GM21526 (cell line): ENCODE measurements around the gene GRAMD2B.

Source experiments
- ATAC-seq: cut with Tn5 transposase; IDR thresholded peaks from one replicate; pipeline ENCODE4 v1.9.1; 2021; ENCODE audit warnings: moderate library complexity; ENCODE audit not compliant: unreplicated experiment, low FRiP score

GRAMD2B gene

DNA sequence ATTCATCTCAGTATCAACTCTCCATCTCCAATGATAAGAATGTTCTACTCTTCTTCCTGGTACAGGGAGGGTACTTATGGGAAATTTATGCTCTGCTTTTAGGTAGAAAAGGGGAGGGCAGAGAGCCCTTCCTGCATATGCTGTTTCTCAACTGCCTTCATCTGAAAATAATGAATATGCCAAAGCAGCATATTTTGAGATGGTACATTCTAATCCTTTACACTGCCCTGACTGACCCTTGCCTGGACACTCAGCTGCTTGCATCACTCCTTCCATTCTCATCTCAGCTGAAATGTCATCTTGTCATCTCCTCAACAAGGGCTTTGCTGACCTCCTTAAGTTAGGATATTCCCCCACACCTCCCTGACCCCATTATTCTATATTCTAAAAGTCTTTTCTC, 103.3 kb downstream of the GRAMD2B start:
- ATAC-seq: no peak

DNA sequence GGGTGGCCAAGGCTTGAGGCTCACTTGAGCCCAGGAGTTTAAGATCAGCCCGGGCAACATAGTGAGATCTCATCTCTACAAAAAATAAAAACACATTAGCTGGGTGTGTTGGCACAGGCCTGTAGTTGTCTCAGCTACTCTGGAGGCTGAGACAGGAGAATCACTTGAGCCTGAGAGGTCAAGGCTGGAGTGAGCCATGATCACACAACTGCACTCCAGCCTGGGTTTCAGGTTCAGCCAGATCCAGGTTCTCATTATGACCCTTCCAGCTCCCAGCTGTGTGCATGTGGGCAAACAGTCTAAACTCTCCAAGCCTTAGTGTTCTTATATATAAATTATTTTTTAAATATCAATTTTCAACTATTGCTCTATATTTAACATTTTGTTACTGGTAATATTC, 103.9 kb downstream of the GRAMD2B start:
- no peak for ATAC-seq

DNA sequence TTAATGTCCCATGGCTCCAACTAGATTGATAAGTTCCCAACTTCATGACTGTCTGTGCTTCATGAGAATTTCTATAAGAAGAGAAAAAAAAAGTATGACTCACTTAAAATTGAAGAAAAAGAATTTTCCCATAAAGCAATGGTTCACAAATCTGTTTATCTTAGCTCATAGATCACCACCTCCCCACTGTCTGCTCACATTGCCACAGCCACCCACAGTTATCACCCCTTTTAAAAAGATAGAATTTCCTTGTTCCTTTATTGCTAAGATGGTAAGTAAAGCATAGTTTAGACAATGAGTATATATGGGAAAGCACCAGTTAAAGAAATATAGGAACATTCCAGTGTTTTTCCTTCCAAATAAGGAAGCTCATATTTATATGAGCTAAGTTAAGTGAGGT, 104.7 kb downstream of the GRAMD2B start:
- no peak for ATAC-seq

DNA sequence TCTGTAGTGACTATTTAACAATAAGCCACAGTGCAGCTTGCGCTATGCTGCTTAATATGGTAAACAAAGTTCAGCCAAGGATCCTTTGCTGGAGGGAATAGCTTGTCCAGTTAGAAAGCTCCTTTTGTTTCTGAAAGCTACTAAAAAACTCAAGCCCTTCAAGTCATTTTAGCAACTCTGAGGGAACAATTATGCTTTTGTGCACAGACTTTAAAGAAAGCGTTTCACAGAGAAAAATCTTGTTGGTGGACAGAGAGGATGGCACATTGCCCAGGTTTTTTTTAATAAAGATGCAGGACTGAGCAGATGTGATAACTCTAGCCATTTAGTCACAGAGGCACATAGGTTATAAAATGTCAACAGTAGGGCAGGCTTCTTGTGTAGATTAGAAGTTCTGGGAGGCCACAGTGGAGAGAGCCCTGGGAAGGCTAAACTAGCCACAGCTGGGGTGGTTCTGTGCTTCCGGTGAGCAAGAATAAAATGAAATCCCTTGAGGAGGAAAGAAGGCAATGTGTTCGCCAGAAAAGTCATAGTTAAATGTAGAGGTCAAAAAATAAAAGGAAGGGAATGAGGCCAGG, 108.4 kb downstream of the GRAMD2B start:
- ATAC-seq: no peak

DNA sequence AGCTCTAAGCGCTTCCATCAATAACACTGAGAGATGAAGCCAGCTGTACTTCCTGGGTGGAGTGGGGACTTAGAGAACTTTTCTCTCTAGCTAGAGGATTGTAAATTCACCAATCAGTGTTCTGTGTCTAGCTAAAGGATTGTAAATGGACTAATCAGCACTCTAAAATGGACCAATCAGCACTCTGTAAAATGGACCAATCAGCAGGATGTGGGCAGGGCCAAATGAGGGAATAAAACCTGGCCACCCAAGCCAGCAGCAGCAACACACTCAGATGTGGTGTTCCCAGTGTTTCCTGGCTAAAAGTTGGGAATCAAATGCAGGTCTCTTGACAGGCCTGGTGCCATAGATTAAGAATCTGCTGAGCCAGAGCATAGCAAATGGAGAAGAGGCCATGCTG, 111.3 kb downstream of the GRAMD2B start:
- no peak for ATAC-seq

DNA sequence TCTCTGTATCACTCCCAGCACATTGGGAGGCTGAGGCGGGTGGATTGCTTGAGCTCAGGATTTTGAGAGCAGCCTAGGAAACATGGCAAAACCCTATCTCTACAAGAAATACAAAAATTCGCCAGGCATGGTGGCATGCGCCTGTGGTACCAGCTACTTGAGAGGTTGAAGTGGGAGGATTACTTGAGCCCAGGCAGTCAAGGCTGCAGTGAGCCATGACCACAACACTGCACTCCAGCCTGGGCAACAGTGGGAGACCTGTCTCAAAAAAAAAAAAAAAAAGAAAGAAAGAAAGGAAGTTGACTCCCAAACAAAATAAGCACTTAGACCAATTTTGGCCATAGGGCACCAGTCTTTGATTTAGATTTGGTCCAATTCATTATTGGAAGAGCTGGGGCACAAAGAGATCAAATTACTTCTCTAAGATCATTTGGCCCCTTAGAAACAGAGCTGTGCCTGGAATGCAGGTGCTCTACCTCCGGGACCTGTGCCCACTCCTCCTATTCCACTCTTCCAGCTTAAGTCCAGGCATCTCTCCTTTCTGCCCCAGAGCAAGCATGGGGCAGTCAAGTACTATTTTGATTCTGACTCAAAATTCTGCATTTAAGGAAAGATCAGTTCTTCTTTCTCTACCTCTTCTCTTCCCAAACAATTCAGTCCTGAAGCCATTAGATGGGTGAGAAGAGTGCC, 112.8 kb downstream of the GRAMD2B start:
- ATAC-seq: no peak

DNA sequence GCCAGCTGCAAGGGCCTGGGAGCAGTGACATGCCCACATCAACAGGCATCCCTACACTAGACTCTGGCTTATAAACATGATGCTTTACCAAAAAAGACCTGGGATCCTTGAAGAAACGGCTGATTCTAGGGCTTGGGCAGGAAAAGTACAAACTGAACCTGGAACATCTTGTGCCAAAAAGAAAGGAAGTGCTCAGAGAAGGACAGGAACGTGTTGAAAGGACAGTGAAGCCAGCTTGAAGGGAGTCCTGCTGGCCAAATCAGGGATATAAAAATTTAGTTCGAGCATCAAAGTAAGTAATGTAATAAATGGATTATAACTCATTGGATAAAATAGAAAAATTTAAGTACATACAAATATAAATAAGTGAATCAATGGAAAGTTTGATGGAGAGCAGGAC, 113.7 kb downstream of the GRAMD2B start:
- no peak for ATAC-seq

DNA sequence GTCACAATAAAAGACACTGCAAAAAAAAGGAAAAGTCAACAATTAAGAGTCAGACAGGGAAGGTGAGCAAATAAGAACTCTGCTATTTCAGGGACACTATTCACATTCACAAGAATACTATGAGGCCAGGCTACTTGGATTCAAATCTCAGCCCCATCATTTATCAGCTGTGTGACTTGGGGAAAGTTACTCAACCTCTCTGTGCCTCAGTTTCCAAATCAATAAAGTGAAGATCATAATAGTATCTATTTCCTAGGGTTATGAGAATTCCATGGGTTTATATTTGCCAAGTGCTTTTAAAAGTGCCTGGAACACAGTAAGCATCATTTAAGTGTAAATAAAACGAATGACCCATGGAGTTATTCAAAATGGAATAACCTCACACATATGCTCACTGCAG, 115.4 kb downstream of the GRAMD2B start:
- ATAC-seq: no peak

DNA sequence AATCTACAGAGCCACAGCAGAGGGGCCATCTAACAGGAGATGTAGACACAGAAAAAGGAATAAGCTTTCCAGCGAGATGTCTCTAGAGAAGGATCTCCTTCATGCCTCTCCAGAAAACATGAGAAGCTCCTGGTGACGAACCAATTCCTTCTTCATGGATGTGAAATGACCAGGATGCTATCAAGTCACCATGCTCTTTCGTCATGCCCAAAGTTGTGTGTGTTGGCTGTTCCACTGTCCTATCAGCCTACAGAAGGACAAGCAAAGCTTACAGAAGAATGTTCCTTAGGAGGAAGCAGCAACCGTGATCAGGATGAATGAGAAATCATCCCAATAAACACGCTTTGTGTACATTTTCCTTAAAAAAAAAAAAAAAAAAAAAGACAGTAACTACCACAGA, 117.4 kb downstream of the GRAMD2B start:
- ATAC-seq: no peak

DNA sequence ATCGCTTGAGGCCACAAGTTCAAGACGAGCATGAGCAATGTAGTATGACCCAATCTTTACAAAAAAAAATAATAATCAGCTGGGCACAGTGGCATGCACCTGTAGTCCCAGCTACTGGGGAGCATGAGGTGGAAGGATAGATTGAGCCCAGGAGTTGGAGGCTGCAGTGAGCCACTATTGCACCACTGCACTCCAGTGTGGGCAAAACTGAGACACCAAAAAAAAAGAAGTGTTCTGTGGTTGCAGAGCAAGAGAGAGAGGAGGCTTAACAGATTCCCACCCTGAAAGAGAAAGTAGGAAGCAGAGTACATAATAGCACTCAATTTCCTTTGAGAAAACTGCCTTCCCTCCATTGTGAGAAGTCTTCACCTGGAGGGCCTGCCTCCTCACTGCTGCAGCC, 119.2 kb downstream of the GRAMD2B start:
- no peak for ATAC-seq

DNA sequence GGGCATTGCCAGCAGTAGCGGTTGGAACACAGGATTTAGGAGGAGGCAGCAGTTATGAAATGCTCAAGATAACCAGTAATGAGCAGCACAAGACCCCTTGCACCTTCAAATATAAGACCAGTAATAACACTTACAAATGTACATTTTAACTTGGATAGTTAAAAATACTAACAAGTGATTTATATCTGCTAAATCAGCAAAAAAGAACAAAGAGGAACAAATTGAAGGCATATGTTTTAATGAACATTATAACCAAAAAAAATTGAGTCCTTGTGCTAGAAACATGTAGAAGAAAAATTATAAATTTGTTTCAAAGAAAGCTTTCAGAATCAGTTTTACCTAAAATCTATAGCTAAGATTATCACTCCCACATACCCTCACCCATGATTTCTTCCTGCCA, 119.8 kb downstream of the GRAMD2B start:
- ATAC-seq: no peak

DNA sequence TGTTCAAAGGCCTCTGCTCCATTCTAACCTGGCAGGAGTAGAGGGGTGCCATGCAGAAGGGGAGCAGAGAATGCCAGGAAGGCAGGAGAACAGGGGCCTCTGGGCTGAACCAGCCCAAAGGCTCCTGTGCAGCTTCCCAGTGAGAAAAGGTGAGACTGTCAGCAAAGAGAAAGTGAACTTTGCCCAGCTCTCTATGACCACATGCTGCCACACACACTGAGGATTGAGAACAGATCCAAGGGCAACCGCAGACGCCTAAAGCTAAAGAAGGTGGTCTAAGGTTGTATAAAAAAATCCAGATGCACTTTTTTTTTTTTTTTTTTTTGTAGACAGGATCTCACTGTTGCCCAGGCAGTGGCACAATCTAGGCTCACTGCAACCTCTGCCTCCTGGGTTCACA, 120.5 kb downstream of the GRAMD2B start:
- ATAC-seq: no peak
